DND-41 (cell line): ENCODE results near the gene CEACAM16.

Source experiments
- ATAC-seq: fragments of 200-7000 bp; cut with Tn5 transposase; 3 replicates; pipeline ENCODE4 v1.9.1; 2021; ENCODE audit warnings: low read depth; ENCODE audit not compliant: insufficient read depth
- DNase-seq: peaks from one replicate; pipeline ENCODE4 v3.0.0-alpha.2; 2020
- H2AFZ ChIP-seq: 2 replicates; pipeline ENCODE4 v1.6.0; 2012; ENCODE audit warnings: low read depth, low read length
- H3K27ac ChIP-seq: 2 replicates; pipeline ENCODE4 v1.5.1; 2012; ENCODE audit warnings: low read length, inconsistent platforms
- H3K27me3 ChIP-seq: fragments of 200-600 bp; sonication (generic); 2 replicates; pipeline ENCODE4 v1.6.0; 2012; ENCODE audit warnings: low read length, mild to moderate bottlenecking, inconsistent platforms; ENCODE audit not compliant: insufficient read depth, poor library complexity
- H3K36me3 ChIP-seq: 2 replicates; pipeline ENCODE4 v1.5.1; 2012; ENCODE audit warnings: low read length, inconsistent platforms; ENCODE audit not compliant: insufficient read depth
- H3K4me1 ChIP-seq: 2 replicates; pipeline ENCODE4 v1.5.1; 2012; ENCODE audit warnings: mild to moderate bottlenecking, low read length; ENCODE audit not compliant: insufficient read depth
- H3K4me2 ChIP-seq: 2 replicates; pipeline ENCODE4 v1.6.0; 2012; ENCODE audit warnings: mild to moderate bottlenecking, moderate library complexity, low read length, inconsistent platforms; ENCODE audit not compliant: insufficient read depth
- H3K4me3 ChIP-seq, 2 experiments: fragments of 200-600 bp in 1 of 2; shearing (Covaris generic) in 1 of 2; 2 replicates each; pipeline ENCODE4 v1.5.1; 2012 to 2016; ENCODE audit warnings: inconsistent platforms in 2 of 2, low read length in 2 of 2, mild to moderate bottlenecking in 2 of 2, low read depth in 1 of 2, moderate library complexity in 1 of 2
- H3K79me2 ChIP-seq: 2 replicates; pipeline ENCODE4 v1.6.0; 2012; ENCODE audit warnings: low read length, inconsistent platforms; ENCODE audit not compliant: insufficient read depth
- H3K9ac ChIP-seq: 2 replicates; pipeline ENCODE4 v1.6.0; 2012; ENCODE audit warnings: low read depth, mild to moderate bottlenecking, inconsistent platforms, low read length, moderate library complexity
- H3K9me3 ChIP-seq: 2 replicates; pipeline ENCODE4 v1.5.1; 2012; ENCODE audit warnings: low read length, moderate library complexity, mild to moderate bottlenecking, inconsistent platforms; ENCODE audit not compliant: insufficient read depth, severe bottlenecking
- H4K20me1 ChIP-seq: 2 replicates; pipeline ENCODE4 v1.6.0; 2012; ENCODE audit warnings: low read length; ENCODE audit not compliant: insufficient read depth
- EZH2 ChIP-seq: IDR thresholded peaks from 3 replicates; pipeline ENCODE4 v1.6.1; 2012; ENCODE audit warnings: borderline replicate concordance, low read depth, mild to moderate bottlenecking, moderate library complexity, low read length, inconsistent platforms; ENCODE audit not compliant: severe bottlenecking
- TF ChIP-seq, protein P1 (sequence below): IDR thresholded peaks from 2 replicates; pipeline ENCODE4 v1.5.1; 2012; ENCODE audit warnings: borderline replicate concordance, low read length, moderate library complexity, mild to moderate bottlenecking; ENCODE audit not compliant: poor library complexity, severe bottlenecking; ENCODE audit errors: extremely low read depth

CEACAM16 gene

GRCh38 chr19:44754750-44755080 is 55.8 kb downstream of the CEACAM16 start:
- no peak overlapping the region for H3K9ac ChIP-seq

DNA sequence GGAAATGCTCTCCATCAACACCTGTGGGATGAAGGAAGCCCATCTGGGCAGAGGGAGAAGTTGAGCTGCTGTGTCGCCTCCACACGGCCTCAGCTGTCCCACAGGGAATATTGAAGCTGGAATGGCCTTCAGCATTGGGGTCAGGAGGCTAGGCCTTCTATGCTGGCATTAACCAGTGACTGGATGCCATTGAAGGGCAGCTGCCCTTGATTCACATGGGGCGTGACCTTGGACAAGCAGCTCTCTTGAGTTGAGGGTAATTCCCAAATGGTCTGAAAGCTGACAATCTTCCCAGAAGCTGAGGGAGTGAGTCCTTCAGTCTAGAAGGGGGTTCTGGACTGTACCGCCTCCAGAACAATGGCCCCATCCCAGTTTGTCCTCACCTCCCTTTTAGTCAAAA is 56.3 kb downstream of the CEACAM16 start:
- Histone ChIP-seq H3K36me3 (no peaks in the 10 kb centered on the region), H3K27ac (no peak overlapping the region), H3K4me3 (no peak overlapping the region), H3K4me1 (peaks cover 22% of the 10 kb centered on the region), H4K20me1 (peaks cover 16% of the 10 kb centered on the region), H3K9ac (no peak overlapping the region), H3K9me3 (no peaks in the 10 kb centered on the region), H2AFZ (no peak overlapping the region), H3K4me2 (no peak overlapping the region), H3K27me3 (peaks cover 12% of the 10 kb centered on the region), H3K79me2 (no peaks in the 10 kb centered on the region)
- TF ChIP-seq, protein P1, sequence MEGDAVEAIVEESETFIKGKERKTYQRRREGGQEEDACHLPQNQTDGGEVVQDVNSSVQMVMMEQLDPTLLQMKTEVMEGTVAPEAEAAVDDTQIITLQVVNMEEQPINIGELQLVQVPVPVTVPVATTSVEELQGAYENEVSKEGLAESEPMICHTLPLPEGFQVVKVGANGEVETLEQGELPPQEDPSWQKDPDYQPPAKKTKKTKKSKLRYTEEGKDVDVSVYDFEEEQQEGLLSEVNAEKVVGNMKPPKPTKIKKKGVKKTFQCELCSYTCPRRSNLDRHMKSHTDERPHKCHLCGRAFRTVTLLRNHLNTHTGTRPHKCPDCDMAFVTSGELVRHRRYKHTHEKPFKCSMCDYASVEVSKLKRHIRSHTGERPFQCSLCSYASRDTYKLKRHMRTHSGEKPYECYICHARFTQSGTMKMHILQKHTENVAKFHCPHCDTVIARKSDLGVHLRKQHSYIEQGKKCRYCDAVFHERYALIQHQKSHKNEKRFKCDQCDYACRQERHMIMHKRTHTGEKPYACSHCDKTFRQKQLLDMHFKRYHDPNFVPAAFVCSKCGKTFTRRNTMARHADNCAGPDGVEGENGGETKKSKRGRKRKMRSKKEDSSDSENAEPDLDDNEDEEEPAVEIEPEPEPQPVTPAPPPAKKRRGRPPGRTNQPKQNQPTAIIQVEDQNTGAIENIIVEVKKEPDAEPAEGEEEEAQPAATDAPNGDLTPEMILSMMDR, result no peak
- no peak for TF ChIP-seq EZH2
- ATAC-seq (no peak), DNase-seq (no peak)

More at GRCh38 chr19:44754750-44755080, 55.8 kb downstream of the CEACAM16 start:
- no peak for TF ChIP-seq EZH2
- TF ChIP-seq, protein P1, result no peak
- Histone ChIP-seq H3K4me2 (no peak overlapping the region), H3K27ac (no peak overlapping the region), H3K79me2 (no peaks in the 10 kb centered on the region), H3K27me3 (peaks cover 12% of the 10 kb centered on the region), H3K4me1 (peaks cover 22% of the 10 kb centered on the region), H3K36me3 (no peaks in the 10 kb centered on the region), H4K20me1 (peaks cover 16% of the 10 kb centered on the region), H2AFZ (no peak overlapping the region), H3K4me3 (no peak overlapping the region), H3K9me3 (no peaks in the 10 kb centered on the region)
- ATAC-seq (no peak), DNase-seq (no peak)

DNA sequence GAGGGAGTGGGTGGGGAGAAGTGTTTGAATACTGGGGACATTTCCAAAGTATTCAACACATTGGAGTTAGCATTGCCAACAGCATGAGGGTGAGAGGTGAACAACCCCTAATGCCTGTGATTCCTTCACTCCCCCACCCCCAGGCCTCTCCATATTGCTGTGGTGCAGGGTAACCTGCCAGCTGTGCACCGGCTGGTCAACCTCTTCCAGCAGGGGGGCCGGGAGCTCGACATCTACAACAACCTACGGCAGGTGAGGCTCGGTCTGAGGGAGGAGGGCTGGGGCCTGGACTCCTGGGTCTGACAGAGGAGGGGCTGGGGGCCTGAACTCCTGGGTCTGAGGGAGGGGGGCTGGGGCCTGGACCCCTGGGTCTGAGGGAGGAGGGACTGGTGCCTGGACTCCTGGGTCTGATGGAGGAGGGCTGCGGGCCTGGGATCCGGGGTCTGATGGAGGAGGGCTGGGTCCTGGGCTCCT is 57.2 kb downstream of the CEACAM16 start:
- Histone ChIP-seq H3K4me2 (no peak overlapping the region), H3K9ac (no peak overlapping the region), H3K36me3 (no peaks in the 10 kb centered on the region), H4K20me1 (peaks cover 16% of the 10 kb centered on the region), H3K27ac (no peak overlapping the region), H3K4me3 (no peak overlapping the region), H3K79me2 (no peaks in the 10 kb centered on the region), H2AFZ (no peak overlapping the region), H3K4me1 (peaks cover 22% of the 10 kb centered on the region), H3K27me3 (peaks cover 12% of the 10 kb centered on the region), H3K9me3 (no peaks in the 10 kb centered on the region)
- ATAC-seq (no peak), DNase-seq (no peak)
- TF ChIP-seq, protein P1, result no peak

DNA sequence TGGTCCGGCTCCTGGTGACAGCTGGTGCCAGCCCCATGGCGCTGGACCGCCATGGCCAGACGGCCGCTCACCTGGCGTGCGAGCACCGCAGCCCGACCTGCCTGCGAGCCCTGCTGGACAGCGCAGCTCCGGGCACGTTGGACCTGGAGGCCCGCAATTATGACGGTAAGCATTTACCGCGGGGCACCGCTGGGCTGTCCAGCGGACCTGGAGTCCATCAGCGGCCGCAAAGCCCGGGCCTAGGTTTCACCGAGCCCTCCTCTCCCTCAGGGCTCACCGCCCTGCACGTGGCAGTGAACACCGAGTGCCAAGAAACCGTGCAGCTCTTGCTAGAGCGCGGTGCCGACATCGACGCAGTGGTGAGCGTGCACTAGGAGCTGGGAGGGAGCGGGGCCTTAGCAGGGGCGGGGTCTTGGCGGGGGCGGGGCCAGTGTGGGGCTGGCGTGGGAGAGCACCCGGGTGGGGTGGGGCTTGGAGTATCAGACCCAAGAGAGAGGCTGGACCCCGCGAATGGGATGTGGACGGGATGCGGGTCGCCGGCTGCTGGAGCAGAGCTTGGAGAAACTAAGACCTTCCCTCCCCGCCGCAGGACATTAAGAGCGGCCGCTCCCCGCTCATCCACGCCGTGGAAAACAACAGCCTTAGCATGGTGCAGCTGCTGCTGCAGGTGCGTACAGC is 58.2 kb downstream of the CEACAM16 start:
- no peak for ATAC-seq
- Histone ChIP-seq H2AFZ (no peak overlapping the region), H3K4me3 (no peak overlapping the region)

More for the DNA sequence above, 58.2 kb downstream of the CEACAM16 start:
- Histone ChIP-seq H3K4me1 (peaks cover 22% of the 10 kb centered on the region), H3K9me3 (no peaks in the 10 kb centered on the region), H3K79me2 (no peaks in the 10 kb centered on the region), H3K4me2 (no peak overlapping the region), H3K27ac (no peak overlapping the region), H3K9ac (no peak overlapping the region), H3K36me3 (no peaks in the 10 kb centered on the region), H3K27me3 (peaks cover 12% of the 10 kb centered on the region), H4K20me1 (peaks cover 16% of the 10 kb centered on the region)
- TF ChIP-seq EZH2, result no peak
- TF ChIP-seq, protein P1, result no peak
- DNase-seq, result no peak
